Stimulated activated CD4-positive, alpha-beta T cell treated with anti-CD3 and anti-CD28 coated beads, Interleukin-4, amount 100 ng/mL, for 48 hours (primary cell): ENCODE data around the gene CDH8.

ENCODE experiments used
- DNase-seq, 2 donors: peaks; one replicate each; pipeline ENCODE4 v3.0.0-alpha.2; 2020; ENCODE audit warnings: low read depth in 2 of 2

CDH8 gene

GRCh38 chr16:61644736-61645135, 391.5 kb downstream of the CDH8 start:
- no peak for DNase-seq

GRCh38 chr16:61617219-61617783, 418.9 kb downstream of the CDH8 start:
- no peak for DNase-seq

- no peak for DNase-seq
Measured at GRCh38 chr16:61616088-61616487, 420.1 kb downstream of the CDH8 start.

GRCh38 chr16:61611847-61612491, 424.3 kb downstream of the CDH8 start:
- no peak for DNase-seq

- DNase-seq = no peak
Measured at GRCh38 chr16:61606581-61606980, 429.7 kb downstream of the CDH8 start.
